ENCODE measurements around the gene CACNA1C.
A peak's percentile ranks its signal among the peaks of the same experiment; 100 is the strongest.

The CACNA1C gene

GRCh38 chr12:2142068-2142467, 89.3 kb downstream of the CACNA1C start:
- no peak for FAIRE-seq

- no peak for FAIRE-seq
These were observed 92.2 kb downstream of the CACNA1C start for GRCh38 chr12:2144951-2145350.

- FAIRE-seq: no peak
These were observed 92.7 kb downstream of the CACNA1C start for GRCh38 chr12:2145433-2145998.

GRCh38 chr12:2147335-2147734, 94.5 kb downstream of the CACNA1C start:
- no peak for FAIRE-seq

- FAIRE-seq: no peak
These were observed 96.3 kb downstream of the CACNA1C start for GRCh38 chr12:2149091-2149490.

GRCh38 chr12:2150833-2151232, 98.0 kb downstream of the CACNA1C start:
- FAIRE-seq: no peak

GRCh38 chr12:2151391-2151790, 98.6 kb downstream of the CACNA1C start:
- FAIRE-seq: no peak

- FAIRE-seq: no peak
These were observed 99.3 kb downstream of the CACNA1C start for GRCh38 chr12:2152134-2152533.

- FAIRE-seq: no peak
These were observed 101.3 kb downstream of the CACNA1C start for GRCh38 chr12:2154050-2154449.

- no peak for FAIRE-seq
These were observed 101.7 kb downstream of the CACNA1C start for GRCh38 chr12:2154521-2154920.

- no peak for FAIRE-seq
These were observed 103.5 kb downstream of the CACNA1C start for GRCh38 chr12:2156333-2156732.

GRCh38 chr12:2160043-2160442, 107.3 kb downstream of the CACNA1C start:
- FAIRE-seq: no peak

- no peak for FAIRE-seq
These were observed 108.7 kb downstream of the CACNA1C start for GRCh38 chr12:2161473-2161872.

GRCh38 chr12:2163177-2163941, 110.6 kb downstream of the CACNA1C start:
- FAIRE-seq: peak; percentile 60

- no peak for FAIRE-seq
These were observed 112.2 kb downstream of the CACNA1C start for GRCh38 chr12:2165021-2165420.

GRCh38 chr12:2165927-2166326, 113.1 kb downstream of the CACNA1C start:
- no peak for FAIRE-seq

GRCh38 chr12:2166696-2167095, 113.9 kb downstream of the CACNA1C start:
- FAIRE-seq: no peak

GRCh38 chr12:2167231-2167630, 114.4 kb downstream of the CACNA1C start:
- FAIRE-seq: no peak

GRCh38 chr12:2168808-2169207, 116.0 kb downstream of the CACNA1C start:
- no peak for FAIRE-seq

- no peak for FAIRE-seq
These were observed 116.7 kb downstream of the CACNA1C start for GRCh38 chr12:2169489-2169888.

GRCh38 chr12:2169940-2170339, 117.2 kb downstream of the CACNA1C start:
- FAIRE-seq: no peak

- no peak for FAIRE-seq
These were observed 117.6 kb downstream of the CACNA1C start for GRCh38 chr12:2170376-2170775.

GRCh38 chr12:2171672-2172426, 119.1 kb downstream of the CACNA1C start:
- FAIRE-seq: no peak
